ENCODE measurements around the gene PRKCE. TPM values are rescaled to one million over a fixed set of nuclear protein-coding genes. Genes with fewer than 3 reads are reported as not detected.

PRKCE gene
- total RNA-seq, 1 experiment from 2014 or later = 14.8 TPM

- intact Hi-C loops (cut with micrococcal nuclease) = no loop called here
Observed at GRCh38 chr2:45654250-45654649, 2.8 kb downstream of the PRKCE start.

GRCh38 chr2:45661828-45662227 is 10.4 kb downstream of the PRKCE start:
- RAD21 ChIA-PET (ENCODE audit: low non-redundant PET in 1 of 2, low total read pairs in 2 of 2, uncharacterized antibody in 2 of 2, unreplicated experiment in 2 of 2) = no interaction called here
- Histone ChIP-seq H3K27ac (ENCODE audit: low read depth, low read length) (no peak overlapping the region), H3K4me2 (ENCODE audit: low read length) (no peak overlapping the region), H2AFZ (ENCODE audit: low read depth, low read length, poor library complexity, severe bottlenecking) (no peak overlapping the region), H3K4me3 (replicated peaks in 1 of 2; ENCODE audit: low read depth in 1 of 2, low read length in 2 of 2) (no peak overlapping the region), H3K9me2 (ENCODE audit: insufficient read depth) (no peaks in the 10 kb centered on the region), H3K9me3 (ENCODE audit: control insufficient read depth in 1 of 2, insufficient read depth in 1 of 2, low read depth in 1 of 2, low read length in 2 of 2) (no peaks in the 10 kb centered on the region), H4K20me1 (ENCODE audit: insufficient read depth) (no peaks in the 10 kb centered on the region), H3K27me3 (ENCODE audit: insufficient read depth, low read length) (no peaks in the 10 kb centered on the region), H3K4me1 (ENCODE audit: control insufficient read depth in 1 of 2, insufficient read depth in 2 of 2, low read length in 2 of 2) (no peaks in the 10 kb centered on the region), H3K79me2 (ENCODE audit: insufficient read depth, low read length) (peaks cover 48% of the 10 kb centered on the region), H3K36me3 (ENCODE audit: control insufficient read depth in 1 of 2, insufficient read depth in 2 of 2, low read length in 2 of 2) (no peaks in the 10 kb centered on the region), H3K9ac (ENCODE audit: low read length) (no peak overlapping the region)
- no TSS peak for BruUV-seq (replicated peaks)
- ATAC-seq (no peak), DNase-seq (ENCODE audit: low read depth, low spot score) (no peak)
- POLR2A ChIA-PET = interaction anchor here (0.7 kb wide), 1 partner anchor 225 kb away, joined by 3 read pairs; no protein-coding TSS in a partner anchor
- intact Hi-C loops (cut with micrococcal nuclease) = no loop called here
- CTCF ChIA-PET = no interaction called here
- TF ChIP-seq ELF1 (IDR thresholded peaks at IDR 0.05; ENCODE audit: borderline replicate concordance, low read depth) (no peak), JUND (IDR thresholded peaks at IDR 0.05) (no peak), EZH2 (IDR thresholded peaks at IDR 0.05) (no peak), REST (IDR thresholded peaks at IDR 0.05; ENCODE audit: low read depth) (no peak), MAX (IDR thresholded peaks at IDR 0.05) (no peak), CTCF (IDR thresholded peaks at IDR 0.05 in 2 of 3, conservative IDR thresholded peaks at IDR 0.05 in 1 of 3; ENCODE audit: borderline replicate concordance in 1 of 3, insufficient read depth in 1 of 3, low read depth in 2 of 3, low read length in 2 of 3) (no peak), SP1 (IDR thresholded peaks at IDR 0.05; ENCODE audit: low read depth) (no peak), SRF (IDR thresholded peaks at IDR 0.05; ENCODE audit: low read depth) (no peak), CEBPB (IDR thresholded peaks at IDR 0.05; ENCODE audit: low read depth) (no peak)

More at GRCh38 chr2:45654250-45654649, 2.8 kb downstream of the PRKCE start:
- no TSS peak for BruUV-seq (replicated peaks)
- Histone ChIP-seq H4K20me1 (ENCODE audit: insufficient read depth) (no peaks in the 10 kb centered on the region), H3K9ac (ENCODE audit: low read length) (no peak overlapping the region), H3K4me1 (ENCODE audit: control insufficient read depth in 1 of 2, insufficient read depth in 2 of 2, low read length in 2 of 2) (peaks cover 9 to 16% of the 10 kb centered on the region in 2 experiments), H3K9me3 (ENCODE audit: control insufficient read depth in 1 of 2, insufficient read depth in 1 of 2, low read depth in 1 of 2, low read length in 2 of 2) (no peaks in the 10 kb centered on the region), H3K79me2 (ENCODE audit: insufficient read depth, low read length) (peaks cover 62% of the 10 kb centered on the region), H3K27ac (ENCODE audit: low read depth, low read length) (no peak overlapping the region), H3K9me2 (ENCODE audit: insufficient read depth) (no peaks in the 10 kb centered on the region), H2AFZ (ENCODE audit: low read depth, low read length, poor library complexity, severe bottlenecking) (no peak overlapping the region), H3K27me3 (ENCODE audit: insufficient read depth, low read length) (no peaks in the 10 kb centered on the region), H3K4me3 (replicated peaks in 1 of 2; ENCODE audit: low read depth in 1 of 2, low read length in 2 of 2) (no peak overlapping the region), H3K36me3 (ENCODE audit: control insufficient read depth in 1 of 2, insufficient read depth in 2 of 2, low read length in 2 of 2) (no peaks in the 10 kb centered on the region), H3K4me2 (ENCODE audit: low read length) (no peak overlapping the region)
- ChIA-PET POLR2A (no interaction called here), CTCF (interaction anchor here (1.2 to 1.7 kb wide), 2 partner anchors 124 to 125 kb away, joined by 3 to 4 read pairs; no protein-coding TSS in a partner anchor), RAD21 (ENCODE audit: low non-redundant PET in 1 of 2, low total read pairs in 2 of 2, uncharacterized antibody in 2 of 2, unreplicated experiment in 2 of 2) (no interaction called here)
- TF ChIP-seq YY1 (IDR thresholded peaks at IDR 0.05; ENCODE audit: extremely low read depth, insufficient replicate concordance, low read depth, low read length) (no peak), FOSL1 (IDR thresholded peaks at IDR 0.05; ENCODE audit: low read depth) (no peak), MAX (IDR thresholded peaks at IDR 0.05) (no peak), CEBPB (IDR thresholded peaks at IDR 0.05; ENCODE audit: low read depth) (no peak), EZH2 (IDR thresholded peaks at IDR 0.05) (no peak), RAD21 (IDR thresholded peaks at IDR 0.05; ENCODE audit: low read depth) (no peak)
- ATAC-seq (no peak), DNase-seq (ENCODE audit: low read depth, low spot score) (no peak)
